ENCODE measurements around the gene ATP6V1F.

GRCh38 chr7:128891942-128892269, 29.2 kb downstream of the ATP6V1F start:
- no peak for TF ChIP-seq EZH2phosphoT487 (IDR thresholded peaks at IDR 0.05; ENCODE audit: insufficient read depth, low read depth)
- no peak for TF ChIP-seq EZH2 (IDR thresholded peaks at IDR 0.05; ENCODE audit: insufficient read depth, poor library complexity, severe bottlenecking)

Data from GM23248 (cell line).